ENCODE measurements around the gene COASY. TPM values are rescaled to one million over a fixed set of nuclear protein-coding genes. Genes with fewer than 3 reads are reported as not detected.

The COASY gene
- polyA plus RNA-seq, 6 donors from 2014 or later, result 40.6 to 104 (median 55.5) TPM

- H3K36me3 Mint-ChIP-seq, result peaks cover 4 to 6% of the 10 kb centered on the region in 2 donors
- H3K27ac Mint-ChIP-seq, result peak overlapping the region; percentile 92 to 99 (median 96)
- DNase-seq, result peak; percentile 65
- H3K4me1 Mint-ChIP-seq, result peaks cover 30 to 40% (median 39%) of the 10 kb centered on the region in 3 donors
- peak overlapping the region; percentile 84 to 99 (median 97) for H3K4me3 Mint-ChIP-seq
- H3K27me3 Mint-ChIP-seq, result no peaks in the 10 kb centered on the region
- peak; percentile 59 to 63 for ATAC-seq (ENCODE audit: low read depth in 2 of 2)
- H3K9me3 Mint-ChIP-seq, result no peaks in the 10 kb centered on the region
Observed at GRCh38 chr17:42578282-42578869, 16.4 kb downstream of the COASY start.

- ATAC-seq (ENCODE audit: low read depth in 2 of 2) (no peak), DNase-seq (no peak)
- Mint-ChIP-seq H3K27me3 (no peaks in the 10 kb centered on the region), H3K4me1 (peaks cover 28 to 39% (median 35%) of the 10 kb centered on the region in 3 donors), H3K9me3 (no peaks in the 10 kb centered on the region), H3K27ac (peak overlapping the region in 2 of 6 donors; percentile 62 to 76), H3K36me3 (peaks cover 0 to 3% of the 10 kb centered on the region in 2 donors), H3K4me3 (peak overlapping the region in 4 of 8 donors; percentile 56 to 78 (median 60))
Observed at GRCh38 chr17:42579794-42580551, 18.0 kb downstream of the COASY start.

- Mint-ChIP-seq H3K4me1 (peaks cover 19 to 36% (median 30%) of the 10 kb centered on the region in 3 donors), H3K27me3 (no peaks in the 10 kb centered on the region), H3K27ac (no peak overlapping the region), H3K36me3 (peaks cover 0 to 8% of the 10 kb centered on the region in 2 donors), H3K9me3 (no peaks in the 10 kb centered on the region), H3K4me3 (no peak overlapping the region)
- ATAC-seq (ENCODE audit: low read depth in 2 of 2), result no peak
- DNase-seq, result no peak
Observed at GRCh38 chr17:42581744-42582270, 19.9 kb downstream of the COASY start.

GRCh38 chr17:42584880-42585279 lies 22.9 kb downstream of the COASY start:
- ATAC-seq (ENCODE audit: low read depth in 2 of 2) (no peak), DNase-seq (no peak)
- peak overlapping the region in 1 of 8 donors; percentile 13 for H3K4me3 Mint-ChIP-seq
- peaks cover 8 to 12% of the 10 kb centered on the region in 2 donors for H3K36me3 Mint-ChIP-seq
- peaks cover 12 to 17% (median 16%) of the 10 kb centered on the region in 3 donors for H3K4me1 Mint-ChIP-seq
- no peak overlapping the region for H3K27ac Mint-ChIP-seq
- no peaks in the 10 kb centered on the region for H3K9me3 Mint-ChIP-seq
- H3K27me3 Mint-ChIP-seq, result no peaks in the 10 kb centered on the region

- H3K4me3 Mint-ChIP-seq, result no peak overlapping the region
- H3K9me3 Mint-ChIP-seq, result no peaks in the 10 kb centered on the region
- H3K27me3 Mint-ChIP-seq, result no peaks in the 10 kb centered on the region
- H3K27ac Mint-ChIP-seq, result no peak overlapping the region
- no peak for DNase-seq
- no peak for ATAC-seq (ENCODE audit: low read depth in 2 of 2)
- H3K4me1 Mint-ChIP-seq, result peaks cover 12 to 16% (median 15%) of the 10 kb centered on the region in 3 donors
- peaks cover 9 to 12% of the 10 kb centered on the region in 2 donors for H3K36me3 Mint-ChIP-seq
Observed at GRCh38 chr17:42585353-42585752, 23.4 kb downstream of the COASY start.

GRCh38 chr17:42586514-42587230 lies 24.7 kb downstream of the COASY start:
- peaks cover 9 to 12% of the 10 kb centered on the region in 2 donors for H3K36me3 Mint-ChIP-seq

GRCh38 chr17:42590886-42591285 lies 28.9 kb downstream of the COASY start:
- DNase-seq (no peak), ATAC-seq (ENCODE audit: low read depth in 2 of 2) (no peak)
- peaks cover 7 to 9% of the 10 kb centered on the region in 2 donors for H3K36me3 Mint-ChIP-seq
- no peaks in the 10 kb centered on the region for H3K27me3 Mint-ChIP-seq
- H3K4me1 Mint-ChIP-seq, result peaks cover 15 to 17% (median 16%) of the 10 kb centered on the region in 3 donors
- H3K9me3 Mint-ChIP-seq, result no peaks in the 10 kb centered on the region
- no peak overlapping the region for H3K4me3 Mint-ChIP-seq
- peak overlapping the region in 1 of 6 donors; percentile 49 for H3K27ac Mint-ChIP-seq

More at GRCh38 chr17:42586514-42587230, 24.7 kb downstream of the COASY start:
- Mint-ChIP-seq H3K27ac (peak overlapping the region; percentile 49 to 89 (median 78)), H3K4me3 (peak overlapping the region; percentile 9 to 82 (median 62)), H3K27me3 (no peaks in the 10 kb centered on the region), H3K9me3 (no peaks in the 10 kb centered on the region), H3K4me1 (peaks cover 12 to 16% (median 15%) of the 10 kb centered on the region in 3 donors)
- ATAC-seq (ENCODE audit: low read depth in 2 of 2), result peak; percentile 36 to 68
- DNase-seq, result no peak

GRCh38 chr17:42591411-42591810 lies 29.5 kb downstream of the COASY start:
- DNase-seq, result no peak
- no peak overlapping the region for H3K27ac Mint-ChIP-seq

GRCh38 chr17:42596386-42596785 lies 34.4 kb downstream of the COASY start:
- no peak for DNase-seq
- H3K9me3 Mint-ChIP-seq, result no peaks in the 10 kb centered on the region
- H3K27ac Mint-ChIP-seq, result no peak overlapping the region
- H3K36me3 Mint-ChIP-seq, result peaks cover 0 to 4% of the 10 kb centered on the region in 2 donors
- H3K4me3 Mint-ChIP-seq, result no peak overlapping the region
- no peak for ATAC-seq (ENCODE audit: low read depth in 2 of 2)
- H3K27me3 Mint-ChIP-seq, result no peaks in the 10 kb centered on the region
- peaks cover 13 to 30% (median 18%) of the 10 kb centered on the region in 3 donors for H3K4me1 Mint-ChIP-seq

More at GRCh38 chr17:42591411-42591810, 29.5 kb downstream of the COASY start:
- Mint-ChIP-seq H3K9me3 (no peaks in the 10 kb centered on the region), H3K27me3 (no peaks in the 10 kb centered on the region), H3K4me3 (no peak overlapping the region), H3K4me1 (peaks cover 14 to 20% (median 15%) of the 10 kb centered on the region in 3 donors), H3K36me3 (peaks cover 9% of the 10 kb centered on the region in 2 donors)
- ATAC-seq (ENCODE audit: low read depth in 2 of 2), result no peak

GRCh38 chr17:42598905-42599304 lies 37.0 kb downstream of the COASY start:
- Mint-ChIP-seq H3K4me3 (no peak overlapping the region), H3K36me3 (peaks cover 0 to 4% of the 10 kb centered on the region in 2 donors), H3K9me3 (no peaks in the 10 kb centered on the region), H3K4me1 (peaks cover 20 to 51% (median 33%) of the 10 kb centered on the region in 3 donors), H3K27ac (peak overlapping the region in 2 of 6 donors; percentile 3 to 49), H3K27me3 (no peaks in the 10 kb centered on the region)
- no peak for DNase-seq
- ATAC-seq (ENCODE audit: low read depth in 2 of 2), result no peak

- Mint-ChIP-seq H3K4me3 (peak overlapping the region in 7 of 8 donors; percentile 2 to 87 (median 52)), H3K27ac (peak overlapping the region in 4 of 6 donors; percentile 66 to 84 (median 78)), H3K4me1 (peaks cover 37 to 91% (median 61%) of the 10 kb centered on the region in 3 donors), H3K9me3 (no peaks in the 10 kb centered on the region), H3K36me3 (no peaks in the 10 kb centered on the region), H3K27me3 (no peaks in the 10 kb centered on the region)
- DNase-seq (peak; percentile 11), ATAC-seq (ENCODE audit: low read depth in 2 of 2) (peak; percentile 63 to 78)
Observed at GRCh38 chr17:42603318-42603717, 41.4 kb downstream of the COASY start.

GRCh38 chr17:42607769-42608168 lies 45.8 kb downstream of the COASY start:
- H3K36me3 Mint-ChIP-seq, result peaks cover 0 to 7% of the 10 kb centered on the region in 2 donors
- H3K27ac Mint-ChIP-seq, result peak overlapping the region in 3 of 6 donors; percentile 64 to 99 (median 96)
- no peaks in the 10 kb centered on the region for H3K9me3 Mint-ChIP-seq
- H3K27me3 Mint-ChIP-seq, result no peaks in the 10 kb centered on the region
- ATAC-seq (ENCODE audit: low read depth in 2 of 2) (no peak), DNase-seq (no peak)
- H3K4me1 Mint-ChIP-seq, result peaks cover 41 to 66% (median 54%) of the 10 kb centered on the region in 3 donors
- H3K4me3 Mint-ChIP-seq, result peak overlapping the region; percentile 70 to 100 (median 99)
